Fibroblast of lung (primary cell): ENCODE results near the gene LTN1. TPM values are rescaled to one million over a fixed set of nuclear protein-coding genes. Genes with fewer than 3 reads are reported as not detected.
A peak's percentile ranks its signal among the peaks of the same experiment; 100 is the strongest.

Source experiments
- DNase-seq, 2 donors: peaks; one replicate each; pipeline versions ENCODE4 v3.0.0 to v3.0.0-alpha.2; 2010; ENCODE audit warnings: low read depth in 2 of 2
- H2AFZ ChIP-seq: 2 replicates; pipeline ENCODE4 v1.5.1; 2012; ENCODE audit warnings: low read length, control low read depth, inconsistent platforms
- H3K27ac ChIP-seq: 2 replicates; pipeline ENCODE4 v1.5.1; 2011; ENCODE audit warnings: low read length, control low read depth; ENCODE audit not compliant: insufficient read depth
- H3K27me3 ChIP-seq: 2 replicates; pipeline ENCODE4 v1.5.1; 2011; ENCODE audit warnings: mild to moderate bottlenecking, low read length; ENCODE audit not compliant: control insufficient read depth, insufficient read depth
- H3K36me3 ChIP-seq: 2 replicates; pipeline ENCODE4 v1.5.1; 2011; ENCODE audit warnings: low read length; ENCODE audit not compliant: control insufficient read depth, insufficient read depth
- H3K4me1 ChIP-seq: 2 replicates; pipeline ENCODE4 v1.5.1; 2011; ENCODE audit warnings: low read length; ENCODE audit not compliant: control insufficient read depth, insufficient read depth; ENCODE audit errors: extremely low read depth
- H3K4me2 ChIP-seq: 2 replicates; pipeline ENCODE4 v1.5.1; 2011; ENCODE audit warnings: low read length, control low read depth; ENCODE audit not compliant: insufficient read depth; ENCODE audit errors: extremely low read depth
- H3K4me3 ChIP-seq, 4 experiments: fragments of 200-600 bp in 1 of 4; sonication (generic) in 1 of 4; replicated peaks in 1 of 4; 2 replicates each; pipeline ENCODE4 v1.5.1; 2011 to 2016; ENCODE audit warnings: low read length in 4 of 4, low read depth in 3 of 4, mild to moderate bottlenecking in 3 of 4, control low read depth in 2 of 4, inconsistent platforms in 1 of 4, mixed read lengths in 1 of 4; ENCODE audit not compliant: insufficient read depth in 1 of 4; ENCODE audit errors: control extremely low read depth in 1 of 4
- H3K79me2 ChIP-seq: 2 replicates; pipeline ENCODE4 v1.5.1; 2012; ENCODE audit warnings: mild to moderate bottlenecking, low read length, inconsistent platforms; ENCODE audit not compliant: control insufficient read depth, insufficient read depth
- H3K9ac ChIP-seq: 2 replicates; pipeline ENCODE4 v1.5.1; 2011; ENCODE audit warnings: mild to moderate bottlenecking, low read length, control low read depth; ENCODE audit not compliant: insufficient read depth
- H3K9me3 ChIP-seq: 2 replicates; pipeline ENCODE4 v1.5.1; 2012; ENCODE audit warnings: low read depth, low read length; ENCODE audit not compliant: control insufficient read depth, insufficient read depth
- H4K20me1 ChIP-seq: 2 replicates; pipeline ENCODE4 v1.5.1; 2011; ENCODE audit warnings: low read length; ENCODE audit not compliant: control insufficient read depth, insufficient read depth; ENCODE audit errors: extremely low read depth
- CTCF ChIP-seq, 2 donors: IDR thresholded peaks in 1 of 2; conservative IDR thresholded peaks in 1 of 2; 1 replicate in 1 of 2; 2 replicates in 1 of 2; pipeline ENCODE4 v1.5.1; 2011 to 2012; ENCODE audit warnings: low read length in 2 of 2, control low read depth in 1 of 2, inconsistent platforms in 1 of 2, low read depth in 1 of 2, mild to moderate bottlenecking in 1 of 2
- EZH2 ChIP-seq: IDR thresholded peaks from 2 replicates; pipeline ENCODE4 v1.5.1; 2012; ENCODE audit warnings: low read length, control low read depth, mild to moderate bottlenecking; ENCODE audit errors: missing control alignments
- polyA plus RNA-seq, 2 donors: library from polyadenylated mRNA; depleted of rRNA in 1 of 2; stranded (reverse) in 1 of 2; unstranded in 1 of 2; fragments of >200 nt; gene quantifications; 2 replicates each; pipeline ENCODE4 v1.2.1, GENCODE V29; 2011 to 2012; ENCODE audit warnings: missing spikeins in 1 of 2
- total RNA-seq: library from RNA; depleted of rRNA; stranded (reverse); fragments of >200 nt; gene quantifications from 2 replicates; pipeline ENCODE4 v1.2.1, GENCODE V29; 2014

LTN1 gene
- total and polyA plus RNA-seq, 2 donors (not counting 1 experiment from before 2014, with no cell fraction given), result 12.6 to 22.3 TPM

- TF ChIP-seq EZH2, result no peak
- no peak for TF ChIP-seq CTCF (conservative IDR thresholded peaks at IDR 0.05 in 1 of 2, IDR thresholded peaks at IDR 0.05 in 1 of 2; ENCODE audit: low read depth in 1 of 2, low read length in 2 of 2)
- H3K9ac ChIP-seq, result no peak overlapping the region
- no peaks in the 10 kb centered on the region for H3K4me1 ChIP-seq
- no peak for DNase-seq
- no peak overlapping the region for H3K27ac ChIP-seq
- H3K36me3 ChIP-seq, result no peaks in the 10 kb centered on the region
- H3K4me2 ChIP-seq, result no peak overlapping the region
- no peaks in the 10 kb centered on the region for H3K9me3 ChIP-seq
- no peak overlapping the region for H3K4me3 ChIP-seq
- no peaks in the 10 kb centered on the region for H3K27me3 ChIP-seq
- no peak overlapping the region for H2AFZ ChIP-seq
- H4K20me1 ChIP-seq, result no peaks in the 10 kb centered on the region
- H3K79me2 ChIP-seq, result no peaks in the 10 kb centered on the region
Measured at GRCh38 chr21:28960245-28960644, 32.4 kb downstream of the LTN1 start.

- Histone ChIP-seq H2AFZ (no peak overlapping the region), H3K27me3 (no peaks in the 10 kb centered on the region), H3K4me2 (no peak overlapping the region), H3K4me1 (no peaks in the 10 kb centered on the region), H3K4me3 (no peak overlapping the region), H3K27ac (peak overlapping the region; percentile 8), H4K20me1 (no peaks in the 10 kb centered on the region), H3K9me3 (no peaks in the 10 kb centered on the region), H3K9ac (no peak overlapping the region), H3K79me2 (no peaks in the 10 kb centered on the region), H3K36me3 (no peaks in the 10 kb centered on the region)
- peak; percentile 74 to 87 for DNase-seq
- TF ChIP-seq EZH2 (no peak), CTCF (conservative IDR thresholded peaks at IDR 0.05 in 1 of 2, IDR thresholded peaks at IDR 0.05 in 1 of 2; ENCODE audit: low read depth in 1 of 2, low read length in 2 of 2) (no peak)
Measured at GRCh38 chr21:28959367-28960099, 33.1 kb downstream of the LTN1 start.

GRCh38 chr21:28953247-28953646 is 39.4 kb downstream of the LTN1 start:
- TF ChIP-seq CTCF (conservative IDR thresholded peaks at IDR 0.05 in 1 of 2, IDR thresholded peaks at IDR 0.05 in 1 of 2; ENCODE audit: low read depth in 1 of 2, low read length in 2 of 2) (no peak), EZH2 (no peak)
- Histone ChIP-seq H4K20me1 (no peaks in the 10 kb centered on the region), H3K9ac (no peak overlapping the region), H3K4me3 (no peak overlapping the region), H3K27ac (no peak overlapping the region), H3K4me2 (no peak overlapping the region), H3K9me3 (no peaks in the 10 kb centered on the region), H3K27me3 (no peaks in the 10 kb centered on the region), H3K79me2 (no peaks in the 10 kb centered on the region), H3K4me1 (no peaks in the 10 kb centered on the region), H3K36me3 (no peaks in the 10 kb centered on the region), H2AFZ (no peak overlapping the region)
- DNase-seq, result no peak
